ENCODE data around the gene OAS1. TPM values are rescaled to one million over a fixed set of nuclear protein-coding genes. Genes with fewer than 3 reads are reported as not detected.

The OAS1 gene
- polyA plus RNA-seq, 1 donor (not counting 4 experiments of a cell fraction or from before 2014, with no cell fraction given) = 88.3 TPM

- peak overlapping the region; percentile 88 for H3K9ac ChIP-seq (ENCODE audit: control insufficient read depth, extremely low read depth, insufficient read depth, low read length)
Measured at GRCh38 chr12:112939761-112940381, 33.1 kb downstream of the OAS1 start.

GRCh38 chr12:112941528-112942335 is 35.0 kb downstream of the OAS1 start:
- Histone ChIP-seq H3K36me3 (ENCODE audit: control insufficient read depth in 2 of 2, extremely low read depth in 1 of 2, insufficient read depth in 2 of 2, low read length in 2 of 2) (peaks cover 11 to 29% of the 10 kb centered on the region in 2 experiments), H4K20me1 (ENCODE audit: control insufficient read depth, extremely low read depth, insufficient read depth, low read length) (no peaks in the 10 kb centered on the region), H3K79me2 (ENCODE audit: control insufficient read depth, insufficient read depth, low read length) (peaks cover 43% of the 10 kb centered on the region), H3K4me2 (ENCODE audit: control insufficient read depth, extremely low read depth, insufficient read depth, low read depth, low read length) (no peak overlapping the region), H3K27me3 (ENCODE audit: control insufficient read depth, extremely low read depth, insufficient read depth, low read length) (no peaks in the 10 kb centered on the region), H2AFZ (ENCODE audit: control insufficient read depth, low read length) (no peak overlapping the region), H3K9me1 (ENCODE audit: control insufficient read depth, extremely low read depth, insufficient read depth, low read length) (no peaks in the 10 kb centered on the region), H3K9me3 (ENCODE audit: control insufficient read depth, low read depth, low read length) (no peaks in the 10 kb centered on the region), H3K4me3 (ENCODE audit: control insufficient read depth in 2 of 3, extremely low read depth in 1 of 3, insufficient read depth in 2 of 3, low read depth in 1 of 3, low read length in 3 of 3) (no peak overlapping the region), H3K9ac (ENCODE audit: control insufficient read depth, extremely low read depth, insufficient read depth, low read length) (no peak overlapping the region), H3K27ac (ENCODE audit: control insufficient read depth, insufficient read depth, low read length) (no peak overlapping the region), H3K4me1 (ENCODE audit: control insufficient read depth, extremely low read depth, insufficient read depth, low read length) (peaks cover 26% of the 10 kb centered on the region)
- DNase-seq (ENCODE audit: low read depth, low spot score) (no peak), FAIRE-seq (no peak)
- TF ChIP-seq EZH2 (IDR thresholded peaks at IDR 0.05; ENCODE audit: low read length) (no peak), CTCF (optimal IDR thresholded peaks at IDR 0.05 in 1 of 3, IDR thresholded peaks at IDR 0.05 in 1 of 3, conservative IDR thresholded peaks at IDR 0.05 in 1 of 3; ENCODE audit: extremely low read depth in 1 of 3, insufficient read depth in 2 of 3, low read length in 3 of 3) (no peak)
- dilution Hi-C loops (cut with MboI; ENCODE audit: extremely low pct_ligation_motif_present, low sequenced_read_pairs) = no loop called here

More at GRCh38 chr12:112939761-112940381, 33.1 kb downstream of the OAS1 start:
- peaks cover 38% of the 10 kb centered on the region for H3K4me1 ChIP-seq (ENCODE audit: control insufficient read depth, extremely low read depth, insufficient read depth, low read length)
- no peaks in the 10 kb centered on the region for H4K20me1 ChIP-seq (ENCODE audit: control insufficient read depth, extremely low read depth, insufficient read depth, low read length)
- no peak overlapping the region for H3K27ac ChIP-seq (ENCODE audit: control insufficient read depth, insufficient read depth, low read length)
- H3K27me3 ChIP-seq (ENCODE audit: control insufficient read depth, extremely low read depth, insufficient read depth, low read length) = no peaks in the 10 kb centered on the region
- peaks cover 43% of the 10 kb centered on the region for H3K79me2 ChIP-seq (ENCODE audit: control insufficient read depth, insufficient read depth, low read length)
- no peak overlapping the region for H2AFZ ChIP-seq (ENCODE audit: control insufficient read depth, low read length)
- H3K4me3 ChIP-seq (ENCODE audit: control insufficient read depth in 2 of 3, extremely low read depth in 1 of 3, insufficient read depth in 2 of 3, low read depth in 1 of 3, low read length in 3 of 3) = peak overlapping the region in 2 of 3 experiments; percentile 66 to 82
- H3K36me3 ChIP-seq (ENCODE audit: control insufficient read depth in 2 of 2, extremely low read depth in 1 of 2, insufficient read depth in 2 of 2, low read length in 2 of 2) = peaks cover 8 to 26% of the 10 kb centered on the region in 2 experiments
- FAIRE-seq = no peak
- no peak for DNase-seq (ENCODE audit: low read depth, low spot score)
- no peaks in the 10 kb centered on the region for H3K9me1 ChIP-seq (ENCODE audit: control insufficient read depth, extremely low read depth, insufficient read depth, low read length)
- peak in 1 of 3 experiments; percentile 7 for TF ChIP-seq CTCF (optimal IDR thresholded peaks at IDR 0.05 in 1 of 3, IDR thresholded peaks at IDR 0.05 in 1 of 3, conservative IDR thresholded peaks at IDR 0.05 in 1 of 3; ENCODE audit: extremely low read depth in 1 of 3, insufficient read depth in 2 of 3, low read length in 3 of 3)
- no peak for TF ChIP-seq EZH2 (IDR thresholded peaks at IDR 0.05; ENCODE audit: low read length)
- H3K4me2 ChIP-seq (ENCODE audit: control insufficient read depth, extremely low read depth, insufficient read depth, low read depth, low read length) = peak overlapping the region; percentile 93
- dilution Hi-C loops (cut with MboI; ENCODE audit: extremely low pct_ligation_motif_present, low sequenced_read_pairs) = no loop called here
- no peaks in the 10 kb centered on the region for H3K9me3 ChIP-seq (ENCODE audit: control insufficient read depth, low read depth, low read length)
